OCI-M2 (cell line): ENCODE data around the gene LIME1.

Experiments used
- DNase-seq: peaks from one replicate; lab custom pipeline; 2025; ENCODE audit not compliant: unreplicated experiment; lab: John Stamatoyannopoulos, UW

The LIME1 gene

GRCh38 chr20:63737945-63738686 lies 1.7 kb downstream of the LIME1 start:
- DNase-seq: no peak

- DNase-seq: no peak
Observed at GRCh38 chr20:63738687-63739129, 2.2 kb downstream of the LIME1 start.

DNA sequence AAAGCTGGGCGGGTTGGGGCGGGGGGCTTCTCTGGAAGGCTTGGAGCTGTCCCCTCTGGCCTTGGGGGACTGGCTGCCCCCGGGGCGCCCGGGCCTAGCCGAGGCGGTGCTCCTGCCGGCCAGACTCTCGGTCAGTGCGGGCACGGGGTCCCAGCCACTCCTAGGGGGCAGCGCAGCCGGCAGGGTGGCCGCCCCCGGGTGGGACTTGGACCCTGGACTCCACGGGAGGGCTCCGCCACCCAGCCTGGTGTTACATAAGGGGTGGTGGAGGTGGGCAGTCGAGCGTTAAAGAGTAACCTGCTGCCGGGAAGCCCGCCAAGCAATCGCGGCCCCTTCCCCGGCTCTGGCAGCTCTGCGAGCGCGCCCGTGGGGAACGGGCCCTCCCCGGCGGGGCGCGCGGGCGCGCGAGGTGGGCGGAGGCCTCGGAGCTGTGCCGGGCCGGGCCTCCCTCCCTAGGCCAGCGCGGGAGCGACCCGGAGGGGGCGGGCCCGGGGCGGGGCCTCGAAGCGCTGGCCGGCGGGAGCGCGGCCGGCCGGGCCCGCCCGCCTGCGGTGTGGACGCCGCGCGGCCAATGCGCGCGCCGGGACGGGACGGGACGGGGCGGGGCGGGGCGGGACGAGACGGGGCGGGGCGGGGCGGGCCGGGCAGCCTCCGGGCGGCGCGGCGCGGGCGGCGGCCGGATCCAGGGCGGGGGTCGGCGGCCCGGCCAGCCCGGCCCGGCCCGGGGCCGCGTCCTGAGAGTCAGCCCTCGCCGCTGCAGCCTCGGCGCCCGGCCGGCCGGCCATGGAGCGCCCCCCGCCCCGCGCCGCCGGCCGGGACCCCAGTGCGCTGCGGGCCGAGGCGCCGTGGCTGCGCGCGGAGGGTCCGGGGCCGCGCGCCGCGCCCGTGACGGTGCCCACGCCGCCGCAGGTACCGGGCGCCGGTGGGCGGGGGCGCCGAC lies 2.9 kb downstream of the LIME1 start, which contains the start of gene SLC2A4RG:
SLC2A4RG (plus strand) TSS at position 647 of the 940 bp plus-strand sequence; CDS start at position 784, 137 bp downstream.
- DNase-seq: no peak

- DNase-seq: no peak
Observed at GRCh38 chr20:63740070-63740626, 3.7 kb downstream of the LIME1 start.

DNA sequence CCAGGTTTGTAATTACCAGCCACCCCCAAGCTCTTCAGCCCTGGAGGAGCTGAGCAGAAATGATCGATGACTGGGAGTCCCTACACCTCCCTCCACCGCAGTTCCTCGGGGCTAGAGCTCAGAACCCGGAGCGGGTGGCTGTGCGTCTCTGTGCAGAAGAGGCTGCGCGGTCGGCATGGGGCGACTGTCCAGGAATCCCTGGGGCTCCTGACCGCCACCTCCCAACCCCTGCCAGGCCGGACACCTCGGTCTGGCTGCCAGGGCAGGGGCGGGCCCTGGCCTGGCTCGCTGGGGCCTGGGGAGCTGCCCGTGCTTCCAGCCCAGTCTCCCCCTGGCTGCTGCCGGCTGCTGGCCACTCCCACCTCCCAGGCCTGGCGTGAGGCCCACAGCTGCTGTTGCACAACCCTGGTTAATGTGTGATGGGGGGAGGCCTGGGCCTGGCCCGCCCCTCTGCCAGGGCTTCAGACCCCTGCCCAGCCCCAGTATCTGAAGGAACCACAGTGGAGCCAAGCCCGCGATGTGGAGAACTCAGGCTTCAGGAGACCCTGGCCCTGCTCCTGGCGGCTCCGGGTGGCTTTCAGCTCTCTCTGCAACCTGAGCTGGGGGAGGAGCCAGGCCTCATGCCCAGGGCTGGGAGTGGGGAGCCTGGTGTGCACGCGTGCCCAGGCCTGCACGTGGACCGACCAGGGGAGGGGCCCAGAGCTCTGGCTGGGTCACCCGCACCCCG lies 4.3 kb downstream of the LIME1 start:
- peak; percentile 35 for DNase-seq

GRCh38 chr20:63741354-63741675 lies 4.9 kb downstream of the LIME1 start:
- no peak for DNase-seq

- no peak for DNase-seq
Observed at GRCh38 chr20:63741676-63742380, 5.4 kb downstream of the LIME1 start.

DNA sequence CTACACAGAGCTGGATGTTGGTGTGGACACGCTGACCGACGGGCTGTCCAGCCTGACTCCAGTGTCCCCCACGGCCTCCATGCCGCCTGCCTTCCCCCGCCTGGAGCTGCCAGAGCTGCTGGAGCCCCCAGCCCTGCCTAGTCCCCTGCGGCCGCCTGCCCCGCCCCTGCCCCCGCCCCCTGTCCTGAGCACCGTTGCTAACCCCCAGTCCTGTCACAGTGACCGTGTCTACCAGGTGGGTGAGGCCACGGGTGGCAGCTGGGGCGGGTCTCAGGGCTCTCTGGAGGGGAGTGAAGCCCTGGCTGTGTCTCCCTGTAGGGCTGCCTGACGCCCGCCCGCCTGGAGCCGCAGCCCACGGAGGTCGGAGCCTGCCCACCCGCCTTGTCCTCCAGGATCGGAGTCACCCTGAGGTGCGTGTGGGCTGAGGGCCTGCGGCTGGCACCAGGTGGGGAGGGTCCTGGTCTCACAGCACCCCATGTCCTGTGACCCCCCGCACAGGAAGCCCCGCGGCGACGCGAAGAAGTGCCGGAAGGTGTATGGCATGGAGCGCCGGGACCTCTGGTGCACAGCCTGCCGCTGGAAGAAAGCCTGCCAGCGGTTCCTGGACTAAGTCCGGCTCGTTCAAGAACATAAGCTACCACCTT lies 6.0 kb downstream of the LIME1 start:
- DNase-seq: no peak

DNA sequence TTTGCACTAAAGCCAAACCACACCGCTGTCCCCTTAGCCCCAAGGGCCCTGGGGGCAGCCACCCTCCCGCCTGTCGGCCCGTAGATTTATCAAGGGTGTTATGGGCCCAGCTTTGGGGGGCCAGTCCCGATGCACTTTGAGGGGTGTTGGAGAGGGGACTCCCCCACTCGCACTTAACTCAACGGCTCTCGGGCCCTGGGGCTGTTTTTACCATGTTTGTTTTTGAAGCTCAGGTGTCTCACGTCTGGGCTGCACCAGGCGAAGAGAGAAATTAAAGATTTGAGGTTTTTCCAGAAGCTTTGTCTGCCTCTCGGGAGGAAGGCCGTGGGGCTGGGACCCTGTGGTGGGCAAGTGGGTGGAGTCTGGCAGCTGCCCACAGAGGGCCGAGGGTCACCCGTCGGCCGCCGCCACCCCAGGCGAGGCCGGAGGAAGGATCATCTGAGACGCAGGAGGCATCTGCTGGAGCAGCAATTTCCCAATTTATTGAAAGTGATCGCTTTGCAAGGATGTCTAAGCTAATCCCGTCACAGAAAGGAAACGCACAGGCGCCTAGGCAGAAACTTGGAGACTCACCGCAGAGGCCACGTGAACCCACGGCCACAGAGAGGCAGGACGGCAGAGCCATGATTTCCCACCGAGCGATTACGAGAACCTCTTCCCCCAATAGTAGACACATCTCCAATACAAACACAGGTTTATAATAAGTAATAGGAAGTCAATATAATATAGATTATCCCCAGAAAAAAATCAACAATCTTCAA lies 6.9 kb downstream of the LIME1 start:
- DNase-seq: no peak

GRCh38 chr20:63744158-63744557 lies 7.7 kb downstream of the LIME1 start:
- DNase-seq: no peak

GRCh38 chr20:63744574-63745423 lies 8.3 kb downstream of the LIME1 start:
- DNase-seq: no peak

- no peak for DNase-seq
Observed at GRCh38 chr20:63745424-63745805, 9.0 kb downstream of the LIME1 start.

DNA sequence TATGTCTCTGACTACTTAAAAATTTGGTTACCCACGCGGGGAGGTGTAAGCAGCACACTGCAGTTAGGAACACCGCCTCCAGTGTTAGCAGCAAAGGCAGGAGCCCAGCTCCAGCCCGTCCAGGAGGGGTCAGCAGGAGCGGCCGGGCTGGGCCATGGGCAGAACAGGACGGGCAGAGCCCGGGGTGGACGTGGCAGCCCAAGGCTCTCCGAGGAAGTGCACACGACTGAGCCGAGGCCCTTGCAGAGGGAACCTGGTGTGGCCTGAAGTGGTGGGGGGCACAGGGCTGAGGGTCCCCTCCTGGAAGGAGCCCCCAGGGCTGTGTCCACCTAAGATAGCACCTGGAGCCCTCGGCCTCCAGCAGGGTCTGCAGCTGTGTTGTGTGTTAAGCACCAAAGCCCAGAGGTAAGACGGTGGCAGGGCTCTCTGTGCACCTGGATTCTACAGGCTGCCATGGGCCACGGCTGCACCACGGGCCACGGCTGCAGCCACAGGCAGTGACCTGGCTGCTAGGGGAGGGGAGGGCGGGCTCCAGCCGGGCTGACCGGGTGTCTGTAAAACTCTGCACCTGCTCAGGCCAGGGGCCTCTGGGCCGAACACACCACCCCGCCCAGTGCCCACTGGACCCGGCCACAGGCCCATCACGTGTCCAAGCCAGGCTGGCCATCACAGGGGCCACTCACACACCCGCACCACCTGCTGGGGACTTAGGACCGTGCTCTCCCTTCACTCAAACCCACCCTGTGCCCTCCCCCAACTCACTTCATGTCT lies 9.7 kb downstream of the LIME1 start:
- no peak for DNase-seq

- DNase-seq: no peak
Observed at GRCh38 chr20:63746751-63747315, 10.4 kb downstream of the LIME1 start.

DNA sequence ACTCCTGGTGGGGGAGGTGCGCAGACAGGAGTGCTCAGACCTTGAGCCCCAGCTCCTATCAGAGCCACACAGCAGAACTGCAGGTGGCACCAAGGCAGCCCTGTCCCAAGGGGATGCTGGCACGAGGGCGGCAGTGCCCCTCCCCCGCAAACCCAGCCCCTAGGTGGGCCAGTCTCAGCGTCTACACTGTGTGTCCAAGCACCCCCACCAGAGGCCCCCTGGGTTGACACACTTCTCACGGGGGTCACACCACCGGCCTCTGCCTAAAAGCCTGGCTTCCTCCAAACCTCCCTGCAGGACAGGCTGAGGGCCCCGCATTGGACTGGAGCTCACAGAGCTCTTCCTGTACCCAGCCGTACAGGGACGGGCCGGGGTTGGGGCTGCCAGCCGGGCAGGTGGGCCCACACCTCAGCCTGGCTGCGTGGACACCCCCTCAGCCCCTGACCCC lies 11.2 kb downstream of the LIME1 start:
- no peak for DNase-seq

DNA sequence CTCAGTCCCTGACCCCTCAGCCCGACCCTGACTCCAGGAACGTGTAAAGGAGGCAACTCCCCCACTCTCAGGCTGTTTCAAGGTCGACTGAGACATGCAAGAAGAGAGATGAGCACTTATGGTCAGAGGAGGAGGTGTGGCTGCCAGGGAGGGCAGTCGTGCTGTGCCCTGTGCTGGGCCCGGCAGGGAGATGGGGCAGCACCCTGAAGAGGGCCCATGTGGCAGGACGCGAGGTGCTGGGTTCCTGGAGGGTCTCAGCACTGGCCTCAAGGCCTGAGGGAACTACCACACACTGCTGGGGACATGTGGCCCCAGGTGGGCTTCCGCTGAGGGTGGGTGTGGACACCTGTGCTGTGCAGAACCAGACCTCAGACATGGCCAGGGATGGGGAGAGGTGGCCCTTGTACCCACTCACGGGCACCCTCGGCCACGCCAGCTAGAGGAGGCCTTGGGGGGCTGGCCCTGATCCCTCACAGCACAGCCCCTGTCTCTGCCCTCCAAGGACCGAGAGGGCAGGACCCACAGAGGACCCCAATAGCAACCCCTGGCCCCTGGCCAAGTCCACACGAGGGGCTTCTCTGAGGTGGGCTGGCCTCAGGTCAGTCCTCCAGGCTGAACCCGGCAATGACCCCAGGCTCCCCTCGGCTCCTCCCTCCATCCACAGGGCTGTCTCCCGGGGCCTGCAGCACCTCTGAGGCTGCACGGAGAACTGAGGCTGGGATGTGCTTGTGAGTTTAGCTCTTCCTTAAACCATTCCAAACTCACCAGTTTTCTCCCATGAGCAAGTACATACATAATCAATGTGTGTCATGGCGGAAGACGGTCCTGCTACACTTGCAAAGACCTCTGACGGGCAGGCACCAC lies 11.8 kb downstream of the LIME1 start:
- DNase-seq: no peak
